ENCODE data around the gene MIB1. TPM values are rescaled to one million over a fixed set of nuclear protein-coding genes. Genes with fewer than 3 reads are reported as not detected.
A peak's percentile ranks its signal among the peaks of the same experiment; 100 is the strongest.

The MIB1 gene
- total and polyA plus RNA-seq, 2 experiments from 2014 or later = 10.8 to 56.7 TPM

DNA sequence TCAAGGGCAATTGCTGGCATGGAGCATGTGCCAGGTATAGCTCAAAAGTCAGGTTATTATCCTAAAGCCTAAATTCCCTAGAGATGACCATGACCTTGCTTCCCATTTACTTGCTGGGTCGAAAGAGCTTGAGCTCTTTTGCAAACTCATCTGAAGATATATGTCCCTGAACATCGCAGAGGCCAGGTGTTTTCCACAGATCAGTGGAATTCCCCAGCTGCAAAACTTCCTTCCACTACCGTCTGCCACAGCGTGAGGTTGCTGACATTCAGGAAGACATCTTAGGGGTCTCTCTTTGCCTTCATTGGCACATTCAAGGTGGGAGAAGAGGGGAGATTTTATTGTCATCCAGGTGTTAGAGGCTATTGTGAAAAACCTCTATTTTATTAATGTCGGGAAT is 171.0 kb downstream of the MIB1 start (continued):
- TF ChIP-seq, protein P1, sequence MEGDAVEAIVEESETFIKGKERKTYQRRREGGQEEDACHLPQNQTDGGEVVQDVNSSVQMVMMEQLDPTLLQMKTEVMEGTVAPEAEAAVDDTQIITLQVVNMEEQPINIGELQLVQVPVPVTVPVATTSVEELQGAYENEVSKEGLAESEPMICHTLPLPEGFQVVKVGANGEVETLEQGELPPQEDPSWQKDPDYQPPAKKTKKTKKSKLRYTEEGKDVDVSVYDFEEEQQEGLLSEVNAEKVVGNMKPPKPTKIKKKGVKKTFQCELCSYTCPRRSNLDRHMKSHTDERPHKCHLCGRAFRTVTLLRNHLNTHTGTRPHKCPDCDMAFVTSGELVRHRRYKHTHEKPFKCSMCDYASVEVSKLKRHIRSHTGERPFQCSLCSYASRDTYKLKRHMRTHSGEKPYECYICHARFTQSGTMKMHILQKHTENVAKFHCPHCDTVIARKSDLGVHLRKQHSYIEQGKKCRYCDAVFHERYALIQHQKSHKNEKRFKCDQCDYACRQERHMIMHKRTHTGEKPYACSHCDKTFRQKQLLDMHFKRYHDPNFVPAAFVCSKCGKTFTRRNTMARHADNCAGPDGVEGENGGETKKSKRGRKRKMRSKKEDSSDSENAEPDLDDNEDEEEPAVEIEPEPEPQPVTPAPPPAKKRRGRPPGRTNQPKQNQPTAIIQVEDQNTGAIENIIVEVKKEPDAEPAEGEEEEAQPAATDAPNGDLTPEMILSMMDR (conservative IDR thresholded peaks at IDR 0.05; ENCODE audit: low read depth in 2 of 2) = no peak

DNA sequence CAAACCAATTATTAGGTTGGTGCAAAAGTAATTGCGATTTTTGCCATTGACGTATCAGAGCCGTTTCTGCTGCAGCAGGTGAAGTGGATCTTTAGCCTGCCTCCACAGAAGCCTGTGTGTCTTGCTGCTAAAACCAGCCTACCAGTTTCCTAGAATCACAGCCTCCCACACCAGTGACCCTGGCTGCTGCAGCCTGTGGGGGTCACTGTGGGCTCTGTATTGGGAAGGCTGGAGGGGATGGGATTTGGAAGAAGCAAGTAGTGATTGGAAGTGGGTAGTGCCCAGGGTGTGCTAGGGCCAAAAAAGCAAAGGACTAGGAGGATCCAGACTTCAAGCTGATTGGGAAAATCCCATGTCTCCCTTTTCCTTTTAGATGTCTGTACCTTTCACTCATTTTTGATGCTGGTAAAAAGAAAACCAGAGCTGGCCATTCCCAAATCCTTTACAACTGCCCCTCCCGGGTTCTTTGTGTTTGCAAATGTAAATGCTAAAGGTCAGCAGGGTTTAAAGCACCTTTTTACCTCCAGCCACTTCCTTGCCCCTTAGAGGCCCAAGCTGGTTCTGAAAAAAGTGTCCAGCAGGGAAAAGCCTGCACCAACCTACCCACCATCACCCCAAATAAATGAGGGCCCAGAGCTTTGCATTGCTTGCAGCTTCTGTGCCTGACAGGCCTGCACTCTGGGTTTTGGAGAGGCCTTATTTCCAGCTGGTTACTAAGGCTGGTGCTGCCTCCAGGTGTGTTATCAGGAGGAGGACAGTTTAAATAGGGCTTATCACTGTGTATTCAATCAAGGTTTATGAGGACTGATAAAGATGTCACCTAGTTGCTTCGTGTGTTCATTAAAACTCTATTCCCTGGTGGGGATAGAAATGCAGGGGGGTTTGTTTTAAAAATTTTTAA is 172.0 kb downstream of the MIB1 start:
- Mint-ChIP-seq H3K36me3 (ENCODE audit: low read depth) (no peaks in the 10 kb centered on the region), H3K4me1 (peaks cover 20% of the 10 kb centered on the region), H3K4me3 (no peak overlapping the region), H3K27me3 (ENCODE audit: insufficient read depth, low read depth, poor library complexity) (peaks cover 24% of the 10 kb centered on the region), H3K27ac (no peak overlapping the region), H3K9me3 (no peaks in the 10 kb centered on the region; the same call in 2 of the 3 replicates)
- H2AFZ ChIP-seq = no peak overlapping the region
- no peaks in the 10 kb centered on the region for H3K79me2 ChIP-seq (replicated peaks; ENCODE audit: insufficient read depth)
- TF ChIP-seq, protein P2, sequence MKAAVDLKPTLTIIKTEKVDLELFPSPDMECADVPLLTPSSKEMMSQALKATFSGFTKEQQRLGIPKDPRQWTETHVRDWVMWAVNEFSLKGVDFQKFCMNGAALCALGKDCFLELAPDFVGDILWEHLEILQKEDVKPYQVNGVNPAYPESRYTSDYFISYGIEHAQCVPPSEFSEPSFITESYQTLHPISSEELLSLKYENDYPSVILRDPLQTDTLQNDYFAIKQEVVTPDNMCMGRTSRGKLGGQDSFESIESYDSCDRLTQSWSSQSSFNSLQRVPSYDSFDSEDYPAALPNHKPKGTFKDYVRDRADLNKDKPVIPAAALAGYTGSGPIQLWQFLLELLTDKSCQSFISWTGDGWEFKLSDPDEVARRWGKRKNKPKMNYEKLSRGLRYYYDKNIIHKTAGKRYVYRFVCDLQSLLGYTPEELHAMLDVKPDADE (IDR thresholded peaks at IDR 0.05) = no peak
- TF ChIP-seq CREB1 (CRISPR knock-in tag; IDR thresholded peaks at IDR 0.05; ENCODE audit: low read depth) = no peak
- no peak for TF ChIP-seq ZNF114 (CRISPR knock-in tag; IDR thresholded peaks at IDR 0.05)
- TF ChIP-seq, protein P1 (conservative IDR thresholded peaks at IDR 0.05; ENCODE audit: low read depth in 2 of 2) = peak; percentile 45 to 59
- ATAC-seq = peak; percentile 88
- no peak overlapping the region for H3K4me2 ChIP-seq
- no peaks in the 10 kb centered on the region; the same call in 1 of the 2 replicates for H4K20me1 ChIP-seq (replicated peaks; ENCODE audit: insufficient read depth)
- peak; percentile 46 for DNase-seq (ENCODE audit: low spot score)
- H3K9me2 ChIP-seq (ENCODE audit: insufficient read depth) = no peaks in the 10 kb centered on the region
- H3K36me3 ChIP-seq (ENCODE audit: insufficient read depth) = no peaks in the 10 kb centered on the region
- H3K4me1 ChIP-seq (ENCODE audit: insufficient read depth) = 0 out of 2 replicates have a peak, but pooled peaks cover 5% of the 10 kb centered on the region
- peaks cover 34% of the 10 kb centered on the region for H3K27me3 ChIP-seq (ENCODE audit: insufficient read depth)
- H3K4me3 ChIP-seq = no peak overlapping the region
- H3K27ac ChIP-seq (ENCODE audit: low read depth) = no peak overlapping the region
- H3F3A ChIP-seq (replicated peaks; ENCODE audit: low read depth) = no peaks in the 10 kb centered on the region

DNA sequence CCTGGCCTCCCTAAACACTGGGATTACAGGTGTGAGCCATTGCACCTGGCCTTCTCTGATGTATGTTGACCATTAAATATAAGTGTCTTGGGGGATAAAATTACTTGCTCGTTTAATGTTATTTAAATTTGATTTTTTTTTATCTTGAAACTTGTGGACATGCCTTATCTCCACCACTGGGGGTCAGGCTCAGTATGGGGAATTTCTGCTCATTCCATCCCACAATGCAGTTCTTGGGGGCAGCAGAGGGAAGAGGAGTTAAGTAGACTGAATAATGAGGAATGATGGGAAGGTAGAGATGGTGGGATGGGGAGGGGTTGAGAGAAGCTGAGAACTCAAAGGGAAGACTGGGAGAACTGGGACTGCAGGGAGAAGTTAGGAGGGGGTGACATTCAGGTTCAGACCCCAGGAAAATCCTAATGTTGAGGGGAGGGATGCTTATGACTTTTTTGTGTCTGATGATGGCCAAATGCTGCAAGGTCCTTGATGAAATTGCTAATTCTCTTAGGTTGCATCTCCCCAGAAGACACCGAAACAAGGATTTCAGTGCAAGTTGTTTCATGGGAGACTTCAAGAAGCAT is 174.2 kb downstream of the MIB1 start:
- Mint-ChIP-seq H3K27ac (no peak overlapping the region), H3K4me3 (no peak overlapping the region), H3K27me3 (ENCODE audit: insufficient read depth, low read depth, poor library complexity) (peaks cover 20% of the 10 kb centered on the region), H3K36me3 (ENCODE audit: low read depth) (no peaks in the 10 kb centered on the region), H3K9me3 (peaks cover 2% of the 10 kb centered on the region; the same call in 1 of the 3 replicates), H3K4me1 (peaks cover 20% of the 10 kb centered on the region)
- H3K79me2 ChIP-seq (replicated peaks; ENCODE audit: insufficient read depth) = no peaks in the 10 kb centered on the region
- no peak overlapping the region for H3K27ac ChIP-seq (ENCODE audit: low read depth)
- no peak for TF ChIP-seq ZNF331 (CRISPR knock-in tag; IDR thresholded peaks at IDR 0.05; ENCODE audit: low read depth)
- TF ChIP-seq, protein P1 (conservative IDR thresholded peaks at IDR 0.05; ENCODE audit: low read depth in 2 of 2) = peak; percentile 87 to 92
- H3K4me3 ChIP-seq = no peak overlapping the region
- H3K9me2 ChIP-seq (ENCODE audit: insufficient read depth) = no peaks in the 10 kb centered on the region
- no peaks in the 10 kb centered on the region for H3K36me3 ChIP-seq (ENCODE audit: insufficient read depth)
- peaks cover 24% of the 10 kb centered on the region for H3K27me3 ChIP-seq (ENCODE audit: insufficient read depth)
- H4K20me1 ChIP-seq (replicated peaks; ENCODE audit: insufficient read depth) = no peaks in the 10 kb centered on the region; the same call in 1 of the 2 replicates
- H2AFZ ChIP-seq = no peak overlapping the region
- H3K4me1 ChIP-seq (ENCODE audit: insufficient read depth) = 0 out of 2 replicates have a peak, but pooled peaks cover 5% of the 10 kb centered on the region
- no peak overlapping the region for H3K4me2 ChIP-seq
- DNase-seq (ENCODE audit: low spot score) (peak; percentile 85), ATAC-seq (peak; percentile 79)
- H3F3A ChIP-seq (replicated peaks; ENCODE audit: low read depth) = no peaks in the 10 kb centered on the region

Data from GM23338 (cell line).